Activated B cell treated with CpG ODN at 0.5 μM for 24 hours (primary cell): Measurements from ENCODE around the gene CDC42BPB. TPM values are rescaled to one million over a fixed set of nuclear protein-coding genes. Genes with fewer than 3 reads are reported as not detected.
"Not testable (repeated sequence)": the region's sequence is repeated elsewhere in the genome, so short reads cannot be mapped to it uniquely, and the experiment has no call there.

Experiments used
- ATAC-seq: fragments of 200-7000 bp; cut with Tn5 transposase; one replicate; pipeline ENCODE4 v1.10.0; 2021; ENCODE audit warnings: low read depth, mild to moderate bottlenecking, moderate library complexity
- CTCF ChIA-PET: fragments of 350-600 bp; sonication (Branson Sonifier 250); formaldehyde crosslinking; loops from one replicate; lab custom pipeline; 2021; ENCODE audit warnings: antibody characterized with exemption; lab: Charles Lee
- POLR2A ChIA-PET: fragments of 350-600 bp; sonication (Branson Sonifier 250); formaldehyde crosslinking; loops from one replicate; lab custom pipeline; 2021; ENCODE audit warnings: antibody characterized with exemption; lab: Charles Lee
- DNase-seq: peaks from one replicate; pipeline ENCODE4 v3.0.0; 2022
- H3K27ac Mint-ChIP-seq: one replicate; pipeline ENCODE4 v1.8.0; 2020; ENCODE audit warnings: mixed read lengths
- H3K27me3 Mint-ChIP-seq: one replicate; pipeline ENCODE4 v1.8.0; 2021; ENCODE audit warnings: mixed read lengths
- H3K36me3 Mint-ChIP-seq: one replicate; pipeline ENCODE4 v1.8.0; 2021; ENCODE audit warnings: low read depth, mixed read lengths
- H3K4me1 Mint-ChIP-seq: one replicate; pipeline ENCODE4 v1.8.0; 2021; ENCODE audit warnings: mixed read lengths
- H3K4me3 Mint-ChIP-seq: one replicate; pipeline ENCODE4 v1.8.0; 2020; ENCODE audit warnings: mild to moderate bottlenecking, mixed read lengths
- H3K9me3 Mint-ChIP-seq: one replicate; pipeline ENCODE4 v1.8.0; 2020; ENCODE audit warnings: mixed read lengths
- intact Hi-C: fragments of 100-400 bp; cut with micrococcal nuclease; formaldehyde crosslinking; loops from one replicate; pipeline ENCODE4 v1.15.1; 2024
- total RNA-seq: library from RNA; stranded (reverse); gene quantifications from 2 replicates; pipeline ENCODE4 v1.2.3, GENCODE V29; 2022
- TF ChIP-seq, protein P1 (sequence below): fragments of 200-600 bp; IDR thresholded peaks from one replicate; pipeline ENCODE4 v1.8.0; 2022; ENCODE audit warnings: antibody characterized with exemption, mild to moderate bottlenecking

The CDC42BPB gene
- total RNA-seq, 1 donor from 2014 or later: 38.5 TPM

DNA sequence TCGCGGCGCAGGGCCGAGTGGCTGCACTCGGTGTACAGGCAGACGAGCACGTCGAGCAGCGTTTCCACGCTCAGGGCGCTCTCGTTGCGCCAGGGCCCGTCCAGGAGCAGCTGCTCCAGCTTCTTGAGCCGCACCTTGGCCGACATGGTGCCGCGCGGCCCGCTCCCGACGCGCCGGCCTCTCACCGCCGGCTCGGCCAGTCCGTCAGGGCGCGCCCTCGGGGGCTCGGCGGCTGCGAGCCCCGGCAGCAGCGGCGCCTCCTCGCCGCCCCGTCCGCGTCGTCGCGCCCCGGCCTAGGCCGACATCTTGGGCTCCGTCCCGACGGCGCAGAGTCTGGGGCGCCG lies 349 bp downstream of the CDC42BPB start:
- no peaks in the 10 kb centered on the region for H3K9me3 Mint-ChIP-seq
- no peaks in the 10 kb centered on the region for H3K36me3 Mint-ChIP-seq
- peak overlapping the region; percentile 87 for H3K4me3 Mint-ChIP-seq
- no peak for DNase-seq
- intact Hi-C loops: loop anchor here (1.0 to 10.0 kb wide), 3 partner anchors 18 to 692 kb away; partner anchors contain the start of genes CINP and TECPR2
- POLR2A ChIA-PET: interaction anchor here (0.5 to 1.6 kb wide), 4 partner anchors 12 to 472 kb away, joined by 3 to 5 read pairs (median 4); partner anchors contain the start of gene TRMT61A
- H3K4me1 Mint-ChIP-seq: peaks cover 37% of the 10 kb centered on the region
- TF ChIP-seq, protein P1, sequence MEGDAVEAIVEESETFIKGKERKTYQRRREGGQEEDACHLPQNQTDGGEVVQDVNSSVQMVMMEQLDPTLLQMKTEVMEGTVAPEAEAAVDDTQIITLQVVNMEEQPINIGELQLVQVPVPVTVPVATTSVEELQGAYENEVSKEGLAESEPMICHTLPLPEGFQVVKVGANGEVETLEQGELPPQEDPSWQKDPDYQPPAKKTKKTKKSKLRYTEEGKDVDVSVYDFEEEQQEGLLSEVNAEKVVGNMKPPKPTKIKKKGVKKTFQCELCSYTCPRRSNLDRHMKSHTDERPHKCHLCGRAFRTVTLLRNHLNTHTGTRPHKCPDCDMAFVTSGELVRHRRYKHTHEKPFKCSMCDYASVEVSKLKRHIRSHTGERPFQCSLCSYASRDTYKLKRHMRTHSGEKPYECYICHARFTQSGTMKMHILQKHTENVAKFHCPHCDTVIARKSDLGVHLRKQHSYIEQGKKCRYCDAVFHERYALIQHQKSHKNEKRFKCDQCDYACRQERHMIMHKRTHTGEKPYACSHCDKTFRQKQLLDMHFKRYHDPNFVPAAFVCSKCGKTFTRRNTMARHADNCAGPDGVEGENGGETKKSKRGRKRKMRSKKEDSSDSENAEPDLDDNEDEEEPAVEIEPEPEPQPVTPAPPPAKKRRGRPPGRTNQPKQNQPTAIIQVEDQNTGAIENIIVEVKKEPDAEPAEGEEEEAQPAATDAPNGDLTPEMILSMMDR: no peak
- peaks cover 2% of the 10 kb centered on the region for H3K27me3 Mint-ChIP-seq
- CTCF ChIA-PET: interaction anchor here (1.2 to 1.4 kb wide), 2 partner anchors 34 to 362 kb away, joined by 3 read pairs; no protein-coding TSS in a partner anchor
- no peak overlapping the region for H3K27ac Mint-ChIP-seq
- ATAC-seq: peak; percentile 6

- no peak for DNase-seq
- POLR2A ChIA-PET: interaction anchor here (0.5 to 1.6 kb wide), 6 partner anchors 11 to 472 kb away, joined by 3 to 5 read pairs (median 4); partner anchors contain the start of gene TRMT61A
- peak overlapping the region; percentile 9 for H3K27ac Mint-ChIP-seq
Measured at GRCh38 chr14:103056322-103057027, 874 bp downstream of the CDC42BPB start.

GRCh38 chr14:103055695-103056094 lies 1.7 kb downstream of the CDC42BPB start:
- intact Hi-C loops: loop anchor here (10.0 kb wide), 1 partner anchor 691 kb away; the partner anchor contains the start of genes CINP and TECPR2

More at GRCh38 chr14:103056322-103057027, 874 bp downstream of the CDC42BPB start:
- ATAC-seq: no peak
- intact Hi-C loops: loop anchor here (1.0 to 10.0 kb wide), 3 partner anchors 19 to 692 kb away; partner anchors contain the start of genes CINP and TECPR2
- Mint-ChIP-seq H3K4me1 (peaks cover 37% of the 10 kb centered on the region), H3K9me3 (no peaks in the 10 kb centered on the region), H3K27me3 (peaks cover 2% of the 10 kb centered on the region), H3K4me3 (peak overlapping the region; percentile 87), H3K36me3 (no peaks in the 10 kb centered on the region)
- CTCF ChIA-PET: interaction anchor here (1.2 to 1.4 kb wide), 2 partner anchors 34 to 362 kb away, joined by 3 read pairs; no protein-coding TSS in a partner anchor
- TF ChIP-seq, protein P1: no peak

DNA sequence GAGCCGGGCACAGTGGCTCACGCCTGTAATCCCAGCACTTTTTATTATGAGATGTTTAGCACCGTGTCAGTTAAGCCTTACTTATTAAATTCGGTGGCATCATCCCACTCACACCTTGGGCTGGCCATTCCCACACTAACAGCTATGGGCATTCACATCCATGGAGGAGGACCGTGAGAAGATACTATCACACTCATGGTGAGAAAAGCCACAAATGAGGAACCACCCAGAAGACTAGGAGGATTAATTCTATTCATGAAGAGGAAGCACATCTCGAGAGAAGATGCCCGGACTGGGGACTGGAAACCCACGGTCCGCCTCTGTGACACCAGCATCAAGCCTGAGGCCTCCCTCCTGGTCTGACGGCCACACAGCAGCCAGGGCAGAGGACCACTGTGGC lies 4.9 kb downstream of the CDC42BPB start:
- H3K27me3 Mint-ChIP-seq: no peaks in the 10 kb centered on the region
- H3K4me1 Mint-ChIP-seq: peaks cover 29% of the 10 kb centered on the region
- H3K9me3 Mint-ChIP-seq: no peaks in the 10 kb centered on the region
- no peak overlapping the region for H3K4me3 Mint-ChIP-seq
- ATAC-seq: no peak
- ChIA-PET CTCF (interaction anchor here (0.7 to 1.1 kb wide), 2 partner anchors 11 to 53 kb away, joined by 3 read pairs; no protein-coding TSS in a partner anchor), POLR2A (no interaction called here)
- TF ChIP-seq, protein P1: no peak
- intact Hi-C loops: loop anchor here (10.0 kb wide), 1 partner anchor 688 kb away; the partner anchor contains the start of genes CINP and TECPR2
- no peak for DNase-seq
- no peak overlapping the region for H3K27ac Mint-ChIP-seq
- H3K36me3 Mint-ChIP-seq: peaks cover under 1% of the 10 kb centered on the region

More at GRCh38 chr14:103055695-103056094, 1.7 kb downstream of the CDC42BPB start:
- no peaks in the 10 kb centered on the region for H3K9me3 Mint-ChIP-seq
- POLR2A ChIA-PET: interaction anchor here (0.8 to 1.5 kb wide), 2 partner anchors 19 to 212 kb away, joined by 3 to 4 read pairs; no protein-coding TSS in a partner anchor
- H3K27me3 Mint-ChIP-seq: peaks cover 2% of the 10 kb centered on the region
- H3K36me3 Mint-ChIP-seq: no peaks in the 10 kb centered on the region
- peaks cover 37% of the 10 kb centered on the region for H3K4me1 Mint-ChIP-seq
- no peak for DNase-seq
- no peak overlapping the region for H3K27ac Mint-ChIP-seq
- CTCF ChIA-PET: interaction anchor here (1.4 kb wide), 1 partner anchor 35 kb away, joined by 3 read pairs; no protein-coding TSS in a partner anchor
- peak overlapping the region; percentile 87 for H3K4me3 Mint-ChIP-seq
- TF ChIP-seq, protein P1: no peak
- no peak for ATAC-seq

DNA sequence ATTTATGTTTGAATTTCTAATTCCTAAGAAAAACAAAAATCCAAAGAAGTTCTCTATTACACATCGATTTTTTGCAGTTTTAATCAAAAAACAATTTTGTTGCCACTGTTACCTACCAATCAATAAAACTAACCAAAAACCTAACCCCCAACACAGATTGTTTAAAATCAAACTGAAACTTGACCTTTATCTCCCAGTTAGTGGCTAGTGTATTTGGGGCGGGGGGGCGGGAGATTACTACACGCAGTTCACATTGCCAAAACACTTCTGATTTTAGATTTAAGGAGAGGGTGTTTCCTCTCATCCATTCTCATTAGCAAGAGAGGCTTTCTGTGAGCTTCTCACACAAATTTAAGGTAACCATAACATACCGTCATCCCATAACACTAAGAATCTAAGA lies 6.4 kb downstream of the CDC42BPB start:
- H3K4me3 Mint-ChIP-seq: no peak overlapping the region
- H3K27me3 Mint-ChIP-seq: no peaks in the 10 kb centered on the region
- ChIA-PET POLR2A (no interaction called here), CTCF (no interaction called here)
- TF ChIP-seq, protein P1: no peak
- intact Hi-C loops: loop anchor here (10.0 kb wide), 1 partner anchor 686 kb away; the partner anchor contains the start of genes CINP and TECPR2
- H3K9me3 Mint-ChIP-seq: no peaks in the 10 kb centered on the region
- no peak overlapping the region for H3K27ac Mint-ChIP-seq
- ATAC-seq: no peak
- H3K36me3 Mint-ChIP-seq: peaks cover 5% of the 10 kb centered on the region
- peaks cover 30% of the 10 kb centered on the region for H3K4me1 Mint-ChIP-seq
- DNase-seq: no peak

DNA sequence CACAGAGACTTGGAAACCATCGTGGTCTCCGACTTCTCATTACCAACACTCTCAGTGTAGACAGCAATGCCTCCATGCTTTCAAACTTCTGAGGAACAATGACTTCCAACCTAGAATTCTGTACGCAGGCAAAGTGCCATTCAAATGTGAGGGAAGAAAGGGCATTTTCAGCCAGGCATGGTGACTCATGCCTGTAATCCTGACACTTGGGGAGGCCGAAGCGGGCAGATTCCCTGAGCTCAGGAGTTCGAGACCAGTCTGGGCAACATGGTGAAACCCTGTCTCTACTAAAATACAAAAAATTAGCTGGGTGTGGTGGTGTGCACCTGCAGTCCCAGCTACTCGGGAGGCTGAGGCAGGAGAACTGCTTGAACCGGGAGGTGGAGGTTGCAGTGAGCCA lies 9.9 kb downstream of the CDC42BPB start:
- POLR2A ChIA-PET, intact Hi-C loops: not testable (repeated sequence)

More for the DNA sequence above, 9.9 kb downstream of the CDC42BPB start:
- H3K27ac Mint-ChIP-seq, CTCF ChIA-PET, H3K27me3 Mint-ChIP-seq, H3K9me3 Mint-ChIP-seq, H3K36me3 Mint-ChIP-seq, DNase-seq, H3K4me3 Mint-ChIP-seq, ATAC-seq: not testable (repeated sequence)
- peaks cover 34% of the 10 kb centered on the region for H3K4me1 Mint-ChIP-seq
